HepG2 (cell line): ENCODE measurements around the gene MAPK12. TPM values are rescaled to one million over a fixed set of nuclear protein-coding genes. Genes with fewer than 3 reads are reported as not detected.

Source experiments
- ARNT2 ChIP-seq: sonication (generic); formaldehyde crosslinking; IDR thresholded peaks from 2 replicates; pipeline ENCODE4 v1.8.0; 2022; ENCODE audit warnings: mild to moderate bottlenecking, low read depth, missing genetic modification reagents, moderate library complexity
- ATAD3A ChIP-seq: sonication (generic); formaldehyde crosslinking; IDR thresholded peaks from 2 replicates; pipeline ENCODE4 v1.4.0; 2020; ENCODE audit warnings: missing genetic modification reagents
- FOXA1 ChIP-seq, 2 experiments: fragments of 450-650 bp in 1 of 2; sonication (generic) in 1 of 2; formaldehyde crosslinking in 1 of 2; IDR thresholded peaks; 2 replicates each; pipeline versions ENCODE4 v1.4.0 to v1.6.1; 2016 to 2020; ENCODE audit warnings: missing genetic modification reagents in 1 of 2
- GABPB1 ChIP-seq: IDR thresholded peaks from 2 replicates; pipeline ENCODE4 v1.6.1; 2016; ENCODE audit warnings: mild to moderate bottlenecking, missing genetic modification reagents, moderate library complexity, missing compliant biosample characterization
- GMEB2 ChIP-seq: IDR thresholded peaks from 2 replicates; pipeline ENCODE4 v1.6.1; 2016; ENCODE audit warnings: missing biosample characterization, missing genetic modification reagents, low read depth
- MEF2D ChIP-seq: sonication (generic); formaldehyde crosslinking; IDR thresholded peaks from 2 replicates; pipeline ENCODE4 v1.5.1; 2020; ENCODE audit warnings: mild to moderate bottlenecking, missing genetic modification reagents
- MEIS1 ChIP-seq: sonication (generic); formaldehyde crosslinking; IDR thresholded peaks from 2 replicates; pipeline ENCODE4 v1.9.0; 2021; ENCODE audit warnings: mild to moderate bottlenecking, missing genetic modification reagents, moderate library complexity, borderline replicate concordance
- MIER2 ChIP-seq: IDR thresholded peaks from 2 replicates; pipeline ENCODE4 v1.6.1; 2016; ENCODE audit warnings: missing biosample characterization, missing genetic modification reagents
- MIER3 ChIP-seq: IDR thresholded peaks from 2 replicates; pipeline ENCODE4 v1.6.1; 2016; ENCODE audit warnings: missing compliant biosample characterization, borderline replicate concordance
- NFKB2 ChIP-seq: sonication (generic); formaldehyde crosslinking; IDR thresholded peaks from 2 replicates; pipeline ENCODE4 v1.4.0; 2020; ENCODE audit warnings: missing genetic modification reagents, borderline replicate concordance
- NFYC ChIP-seq: IDR thresholded peaks from 2 replicates; pipeline ENCODE4 v1.6.1; 2016; ENCODE audit warnings: missing genetic modification reagents, missing compliant biosample characterization
- NRL ChIP-seq: sonication (generic); formaldehyde crosslinking; IDR thresholded peaks from 2 replicates; pipeline ENCODE4 v1.5.0; 2020; ENCODE audit warnings: missing genetic modification reagents, mild to moderate bottlenecking, moderate library complexity, borderline replicate concordance
- ONECUT2 ChIP-seq: sonication (generic); formaldehyde crosslinking; IDR thresholded peaks from 2 replicates; pipeline ENCODE4 v1.4.0; 2020; ENCODE audit warnings: missing genetic modification reagents
- RBAK ChIP-seq: sonication (generic); formaldehyde crosslinking; IDR thresholded peaks from 2 replicates; pipeline ENCODE4 v1.5.1; 2020; ENCODE audit warnings: mild to moderate bottlenecking, missing genetic modification reagents
- TSC22D2 ChIP-seq: sonication (generic); formaldehyde crosslinking; IDR thresholded peaks from 2 replicates; pipeline ENCODE4 v1.5.1; 2020; ENCODE audit warnings: missing genetic modification reagents, mild to moderate bottlenecking, borderline replicate concordance
- ZBTB38 ChIP-seq: sonication (generic); formaldehyde crosslinking; IDR thresholded peaks from 2 replicates; pipeline ENCODE4 v1.5.1; 2020; ENCODE audit warnings: mild to moderate bottlenecking, missing genetic modification reagents
- ZNF616 ChIP-seq: sonication (generic); formaldehyde crosslinking; IDR thresholded peaks from 2 replicates; pipeline ENCODE4 v1.5.0; 2020; ENCODE audit warnings: low read depth, mild to moderate bottlenecking, missing genetic modification reagents
- polyA plus RNA-seq, 8 experiments: library from polyadenylated mRNA; depleted of rRNA in 3 of 8; stranded (reverse) in 7 of 8; unstranded in 1 of 8; fragments of >200 nt; fragmentation: Illumina TruSeq in 4 of 8; extraction: Trizol in 4 of 8; gene quantifications; 2 replicates each; pipeline versions ENCODE4 v1.2.1 to v1.2.3, GENCODE V29; 2011 to 2016; ENCODE audit warnings: low read depth in 4 of 8, missing spikeins in 1 of 8, mixed read lengths in 1 of 8; ENCODE audit not compliant: insufficient read depth in 1 of 8
- total RNA-seq, 5 experiments: library from RNA; depleted of rRNA; stranded (reverse); fragments of >200 nt; fragmentation: Illumina TruSeq; extraction: Trizol; gene quantifications; 2 replicates each; pipeline ENCODE4 v1.2.3, GENCODE V29; 2016; ENCODE audit warnings: low read depth in 1 of 5
- TF ChIP-seq, protein P1 (sequence below): sonication (generic); formaldehyde crosslinking; IDR thresholded peaks from 2 replicates; pipeline ENCODE4; 2020; ENCODE audit warnings: missing genetic modification reagents, mild to moderate bottlenecking, borderline replicate concordance
- TF ChIP-seq, protein P2 (sequence below), 2 experiments: sonication (generic) in 1 of 2; formaldehyde crosslinking in 1 of 2; IDR thresholded peaks; 2 replicates each; pipeline versions ENCODE4 v1.4.0 to v1.6.1; 2018 to 2020; ENCODE audit warnings: missing genetic modification reagents in 2 of 2, borderline replicate concordance in 1 of 2, low read depth in 1 of 2, mild to moderate bottlenecking in 1 of 2, missing biosample characterization in 1 of 2
- TF ChIP-seq, protein P3 (sequence below): sonication (generic); formaldehyde crosslinking; IDR thresholded peaks from 2 replicates; pipeline ENCODE4 v1.4.0; 2020; ENCODE audit warnings: missing genetic modification reagents, low read depth, mild to moderate bottlenecking, borderline replicate concordance
- TF ChIP-seq, protein P4 (sequence below): sonication (generic); formaldehyde crosslinking; IDR thresholded peaks from 2 replicates; pipeline ENCODE4 v1.4.0; 2020; ENCODE audit warnings: mild to moderate bottlenecking, missing genetic modification reagents
- TF ChIP-seq, protein P5 (sequence below): sonication (generic); formaldehyde crosslinking; IDR thresholded peaks from 2 replicates; pipeline ENCODE4 v1.4.0; 2020; ENCODE audit warnings: mild to moderate bottlenecking, missing genetic modification reagents

Gene MAPK12
- total and polyA plus RNA-seq, 2 of the 13 experiments (the other 11 are each of a cell fraction or from before 2014, with no cell fraction given), result 22.2 to 23.3 TPM

DNA sequence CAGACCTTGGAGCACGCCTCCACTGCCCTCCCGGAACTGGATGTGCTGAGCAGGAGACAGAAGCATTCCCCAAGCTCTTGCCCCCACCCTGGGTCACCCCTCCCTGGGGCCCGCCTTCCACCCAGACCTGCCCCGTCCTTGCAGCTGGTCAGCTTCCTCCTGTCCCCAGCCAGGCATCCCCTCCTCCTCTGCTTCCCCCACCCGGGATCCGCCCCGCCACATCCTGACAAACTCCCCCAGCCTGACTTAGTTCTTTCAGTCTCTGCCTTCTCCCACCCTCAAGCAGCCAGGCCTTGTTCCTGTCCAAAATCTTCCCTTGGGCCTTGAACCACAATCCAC lies 47.1 kb upstream of the MAPK12 start (continued):
- TF ChIP-seq, protein P1, sequence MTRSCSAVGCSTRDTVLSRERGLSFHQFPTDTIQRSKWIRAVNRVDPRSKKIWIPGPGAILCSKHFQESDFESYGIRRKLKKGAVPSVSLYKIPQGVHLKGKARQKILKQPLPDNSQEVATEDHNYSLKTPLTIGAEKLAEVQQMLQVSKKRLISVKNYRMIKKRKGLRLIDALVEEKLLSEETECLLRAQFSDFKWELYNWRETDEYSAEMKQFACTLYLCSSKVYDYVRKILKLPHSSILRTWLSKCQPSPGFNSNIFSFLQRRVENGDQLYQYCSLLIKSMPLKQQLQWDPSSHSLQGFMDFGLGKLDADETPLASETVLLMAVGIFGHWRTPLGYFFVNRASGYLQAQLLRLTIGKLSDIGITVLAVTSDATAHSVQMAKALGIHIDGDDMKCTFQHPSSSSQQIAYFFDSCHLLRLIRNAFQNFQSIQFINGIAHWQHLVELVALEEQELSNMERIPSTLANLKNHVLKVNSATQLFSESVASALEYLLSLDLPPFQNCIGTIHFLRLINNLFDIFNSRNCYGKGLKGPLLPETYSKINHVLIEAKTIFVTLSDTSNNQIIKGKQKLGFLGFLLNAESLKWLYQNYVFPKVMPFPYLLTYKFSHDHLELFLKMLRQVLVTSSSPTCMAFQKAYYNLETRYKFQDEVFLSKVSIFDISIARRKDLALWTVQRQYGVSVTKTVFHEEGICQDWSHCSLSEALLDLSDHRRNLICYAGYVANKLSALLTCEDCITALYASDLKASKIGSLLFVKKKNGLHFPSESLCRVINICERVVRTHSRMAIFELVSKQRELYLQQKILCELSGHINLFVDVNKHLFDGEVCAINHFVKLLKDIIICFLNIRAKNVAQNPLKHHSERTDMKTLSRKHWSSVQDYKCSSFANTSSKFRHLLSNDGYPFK (CRISPR knock-in tag), result no peak
- TF ChIP-seq NFKB2 (no peak), NFYC (CRISPR knock-in tag) (no peak), MEIS1 (CRISPR knock-in tag) (no peak), TSC22D2 (CRISPR knock-in tag) (no peak), MIER2 (CRISPR knock-in tag) (no peak), ZBTB38 (no peak), MIER3 (CRISPR knock-in tag) (no peak), ONECUT2 (CRISPR knock-in tag) (no peak), GMEB2 (CRISPR knock-in tag) (no peak), MEF2D (CRISPR knock-in tag) (no peak), ARNT2 (CRISPR knock-in tag) (no peak), ATAD3A (no peak), NRL (CRISPR knock-in tag) (no peak), ZNF616 (CRISPR knock-in tag) (no peak), RBAK (no peak), FOXA1 (IDR thresholded peaks at IDR 0.05) (no peak), FOXA1 (CRISPR knock-in tag; IDR thresholded peaks at IDR 0.05) (no peak), GABPB1 (CRISPR knock-in tag) (no peak; the same call in 1 of the 2 replicates)
- TF ChIP-seq, protein P2, sequence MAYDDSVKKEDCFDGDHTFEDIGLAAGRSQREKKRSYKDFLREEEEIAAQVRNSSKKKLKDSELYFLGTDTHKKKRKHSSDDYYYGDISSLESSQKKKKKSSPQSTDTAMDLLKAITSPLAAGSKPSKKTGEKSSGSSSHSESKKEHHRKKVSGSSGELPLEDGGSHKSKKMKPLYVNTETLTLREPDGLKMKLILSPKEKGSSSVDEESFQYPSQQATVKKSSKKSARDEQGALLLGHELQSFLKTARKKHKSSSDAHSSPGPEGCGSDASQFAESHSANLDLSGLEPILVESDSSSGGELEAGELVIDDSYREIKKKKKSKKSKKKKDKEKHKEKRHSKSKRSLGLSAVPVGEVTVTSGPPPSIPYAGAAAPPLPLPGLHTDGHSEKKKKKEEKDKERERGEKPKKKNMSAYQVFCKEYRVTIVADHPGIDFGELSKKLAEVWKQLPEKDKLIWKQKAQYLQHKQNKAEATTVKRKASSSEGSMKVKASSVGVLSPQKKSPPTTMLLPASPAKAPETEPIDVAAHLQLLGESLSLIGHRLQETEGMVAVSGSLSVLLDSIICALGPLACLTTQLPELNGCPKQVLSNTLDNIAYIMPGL (CRISPR knock-in tag; IDR thresholded peaks at IDR 0.05; ENCODE audit: borderline replicate concordance in 1 of 2, low read depth in 1 of 2), result no peak
- TF ChIP-seq, protein P3, sequence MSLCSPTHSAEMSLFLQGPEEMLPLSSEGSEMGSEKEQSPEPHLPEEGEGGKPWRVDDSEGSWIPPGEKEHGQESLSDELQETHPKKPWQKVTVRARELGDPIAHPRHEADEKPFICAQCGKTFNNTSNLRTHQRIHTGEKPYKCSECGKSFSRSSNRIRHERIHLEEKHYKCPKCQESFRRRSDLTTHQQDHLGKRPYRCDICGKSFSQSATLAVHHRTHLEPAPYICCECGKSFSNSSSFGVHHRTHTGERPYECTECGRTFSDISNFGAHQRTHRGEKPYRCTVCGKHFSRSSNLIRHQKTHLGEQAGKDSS (CRISPR knock-in tag), result no peak
- TF ChIP-seq, protein P4, sequence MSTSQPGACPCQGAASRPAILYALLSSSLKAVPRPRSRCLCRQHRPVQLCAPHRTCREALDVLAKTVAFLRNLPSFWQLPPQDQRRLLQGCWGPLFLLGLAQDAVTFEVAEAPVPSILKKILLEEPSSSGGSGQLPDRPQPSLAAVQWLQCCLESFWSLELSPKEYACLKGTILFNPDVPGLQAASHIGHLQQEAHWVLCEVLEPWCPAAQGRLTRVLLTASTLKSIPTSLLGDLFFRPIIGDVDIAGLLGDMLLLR, result no peak
- TF ChIP-seq, protein P5, sequence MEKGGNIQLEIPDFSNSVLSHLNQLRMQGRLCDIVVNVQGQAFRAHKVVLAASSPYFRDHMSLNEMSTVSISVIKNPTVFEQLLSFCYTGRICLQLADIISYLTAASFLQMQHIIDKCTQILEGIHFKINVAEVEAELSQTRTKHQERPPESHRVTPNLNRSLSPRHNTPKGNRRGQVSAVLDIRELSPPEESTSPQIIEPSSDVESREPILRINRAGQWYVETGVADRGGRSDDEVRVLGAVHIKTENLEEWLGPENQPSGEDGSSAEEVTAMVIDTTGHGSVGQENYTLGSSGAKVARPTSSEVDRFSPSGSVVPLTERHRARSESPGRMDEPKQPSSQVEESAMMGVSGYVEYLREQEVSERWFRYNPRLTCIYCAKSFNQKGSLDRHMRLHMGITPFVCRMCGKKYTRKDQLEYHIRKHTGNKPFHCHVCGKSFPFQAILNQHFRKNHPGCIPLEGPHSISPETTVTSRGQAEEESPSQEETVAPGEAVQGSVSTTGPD (CRISPR knock-in tag), result no peak
